T-helper 17 cell (primary cell): ENCODE measurements around the gene HRG. TPM values are rescaled to one million over a fixed set of nuclear protein-coding genes. Genes with fewer than 3 reads are reported as not detected.

Source experiments
- ATAC-seq: fragments of 150-1000 bp; cut with Tn5 transposase; 2 replicates; pipeline ENCODE4 v1.10.0; 2021; ENCODE audit warnings: mild to moderate bottlenecking, moderate library complexity
- DNase-seq, 3 donors: peaks; one replicate each; pipeline versions ENCODE4 v3.0.0 to v3.0.0-alpha.2; 2020 to 2021
- H3K9me3 ChIP-seq: one replicate; pipeline ENCODE4 v1.7.0; 2013; ENCODE audit warnings: low read length, mild to moderate bottlenecking; ENCODE audit not compliant: control insufficient read depth, poor library complexity, severe bottlenecking
- H3K27ac Mint-ChIP-seq: one replicate; pipeline ENCODE4 v1.8.0; 2022; ENCODE audit warnings: mild to moderate bottlenecking, moderate library complexity, mixed read lengths
- H3K27me3 Mint-ChIP-seq: one replicate; pipeline ENCODE4 v1.8.0; 2022; ENCODE audit warnings: mixed read lengths
- H3K36me3 Mint-ChIP-seq: one replicate; pipeline ENCODE4 v1.8.0; 2022; ENCODE audit warnings: low read depth, mixed read lengths
- H3K4me1 Mint-ChIP-seq: one replicate; pipeline ENCODE4 v1.8.0; 2022; ENCODE audit warnings: mild to moderate bottlenecking, mixed read lengths
- H3K4me3 Mint-ChIP-seq: one replicate; pipeline ENCODE4 v1.8.0; 2022; ENCODE audit warnings: mild to moderate bottlenecking, moderate library complexity, mixed read lengths
- total RNA-seq, 4 donors: library from RNA in 2 of 4; stranded (reverse) in 2 of 4; gene quantifications; one replicate each; pipeline ENCODE4 v1.2.3 and lab custom pipeline; 2022 to 2026

The HRG gene
- total RNA-seq, 2 donors from 2014 or later, result not detected

DNA sequence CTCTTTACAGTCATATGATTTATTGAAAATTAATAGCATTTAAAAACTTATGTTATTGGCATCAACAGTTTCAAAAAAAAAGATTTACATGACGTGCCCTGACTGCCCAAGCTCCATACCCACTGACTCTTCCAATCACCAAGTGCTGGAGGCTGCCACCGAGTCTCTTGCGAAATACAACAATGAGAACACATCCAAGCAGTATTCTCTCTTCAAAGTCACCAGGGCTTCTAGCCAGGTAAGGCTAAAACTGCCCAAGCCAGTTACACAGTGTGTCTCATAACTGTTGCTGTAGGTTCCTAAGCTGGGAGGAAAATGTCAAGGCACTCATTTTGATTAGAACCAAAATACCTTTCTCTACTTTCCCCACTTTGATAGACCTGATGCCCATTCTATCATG lies 21.1 kb upstream of the HRG start:
- no peaks in the 10 kb centered on the region for H3K9me3 ChIP-seq
- Mint-ChIP-seq H3K27me3 (peaks cover 57% of the 10 kb centered on the region), H3K4me3 (no peak overlapping the region), H3K36me3 (peaks cover 3% of the 10 kb centered on the region), H3K4me1 (peaks cover 4% of the 10 kb centered on the region), H3K27ac (no peak overlapping the region)
- no peak for DNase-seq
- ATAC-seq, result no peak

DNA sequence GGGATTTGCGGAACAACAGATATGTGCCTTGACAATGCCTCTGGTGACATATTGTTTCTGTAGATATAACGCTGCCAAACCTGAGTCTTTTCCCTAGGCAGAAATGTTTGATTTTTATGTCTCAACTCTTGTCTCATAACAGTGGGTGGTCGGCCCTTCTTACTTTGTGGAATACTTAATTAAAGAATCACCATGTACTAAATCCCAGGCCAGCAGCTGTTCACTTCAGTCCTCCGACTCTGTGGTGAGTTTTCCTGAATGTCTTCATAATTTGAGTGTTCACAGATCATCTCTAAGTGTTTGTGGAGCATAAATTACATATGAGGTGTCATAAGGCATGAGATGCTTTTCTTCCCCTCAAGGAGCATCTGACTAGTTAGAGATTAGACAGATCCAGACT lies 19.7 kb upstream of the HRG start:
- no peaks in the 10 kb centered on the region for H3K9me3 ChIP-seq
- peaks cover 50% of the 10 kb centered on the region for H3K27me3 Mint-ChIP-seq
- ATAC-seq (no peak), DNase-seq (no peak)
- no peaks in the 10 kb centered on the region for H3K36me3 Mint-ChIP-seq
- H3K4me3 Mint-ChIP-seq, result no peak overlapping the region
- peaks cover 4% of the 10 kb centered on the region for H3K4me1 Mint-ChIP-seq
- H3K27ac Mint-ChIP-seq, result no peak overlapping the region

DNA sequence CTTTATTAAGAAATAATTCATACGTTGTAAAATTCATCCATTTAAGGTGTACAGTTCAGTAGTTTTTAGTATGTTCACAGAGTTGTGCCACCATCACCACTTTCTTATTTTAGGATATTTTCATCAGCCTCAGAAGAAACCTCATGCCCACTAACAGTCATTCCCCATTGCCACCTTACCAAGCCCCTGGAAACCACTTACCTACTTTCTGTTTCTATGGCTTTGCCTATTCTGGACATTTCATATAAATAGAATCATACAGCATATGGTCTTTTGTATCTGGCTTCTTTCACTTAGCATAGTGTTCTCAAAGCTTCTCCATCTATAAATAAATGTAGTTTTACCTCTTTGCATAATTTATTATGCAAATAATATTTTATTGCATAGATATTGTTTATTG lies 19.0 kb upstream of the HRG start:
- Mint-ChIP-seq H3K4me1 (peaks cover 4% of the 10 kb centered on the region), H3K4me3 (no peak overlapping the region), H3K27ac (no peak overlapping the region), H3K36me3 (no peaks in the 10 kb centered on the region), H3K27me3 (peaks cover 47% of the 10 kb centered on the region)
- no peaks in the 10 kb centered on the region for H3K9me3 ChIP-seq
- ATAC-seq, result no peak
- DNase-seq, result no peak

DNA sequence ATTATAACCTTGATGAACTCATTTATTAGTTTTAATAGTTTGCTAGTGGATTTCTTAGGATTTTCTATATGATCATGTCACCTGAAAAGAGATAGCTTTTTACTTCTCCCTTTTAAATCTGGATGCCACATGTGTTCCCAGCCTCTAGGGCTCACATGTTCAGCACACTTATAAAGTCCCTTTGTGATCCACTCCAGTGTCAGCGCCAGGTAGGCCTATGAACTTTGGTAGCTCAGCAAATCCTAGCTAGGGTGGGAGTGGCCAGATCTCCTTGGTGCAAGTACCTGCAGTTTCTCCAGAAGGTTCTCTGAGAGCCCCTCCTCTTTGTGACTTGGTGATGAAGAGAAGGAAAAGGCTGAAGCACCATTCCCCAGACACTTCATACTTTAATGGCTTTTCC lies 17.0 kb upstream of the HRG start:
- H3K36me3 Mint-ChIP-seq, result no peaks in the 10 kb centered on the region
- H3K27ac Mint-ChIP-seq, result no peak overlapping the region
- H3K9me3 ChIP-seq, result no peaks in the 10 kb centered on the region
- H3K4me3 Mint-ChIP-seq, result no peak overlapping the region
- peaks cover 39% of the 10 kb centered on the region for H3K27me3 Mint-ChIP-seq
- peaks cover 4% of the 10 kb centered on the region for H3K4me1 Mint-ChIP-seq
- ATAC-seq (no peak), DNase-seq (no peak)

DNA sequence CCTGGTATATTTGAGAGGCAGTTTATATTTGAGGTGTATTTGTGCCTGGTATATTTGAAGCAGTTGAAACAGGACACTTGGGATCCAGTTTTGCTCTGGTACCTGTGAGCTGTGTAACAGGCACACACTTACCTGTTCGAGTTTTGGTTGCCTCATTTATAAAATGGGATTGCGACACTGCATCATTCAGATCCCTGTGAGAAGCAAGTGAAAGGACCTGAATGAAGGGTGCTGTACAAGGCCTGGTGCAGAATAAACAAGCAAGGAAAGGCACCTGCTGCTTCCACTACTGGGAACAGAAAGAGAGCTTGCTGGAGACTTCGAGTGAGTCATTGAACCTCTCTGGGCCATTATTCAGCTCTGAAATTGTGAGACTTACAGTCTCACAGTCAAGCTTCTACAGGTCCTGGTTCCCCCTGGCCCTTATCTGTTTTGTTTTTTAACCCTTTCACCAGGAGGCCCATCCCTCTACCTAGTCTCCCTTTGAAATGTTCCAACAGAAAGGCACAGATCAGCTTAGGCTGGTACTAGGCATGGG lies 14.1 kb upstream of the HRG start:
- H3K36me3 Mint-ChIP-seq, result no peaks in the 10 kb centered on the region
- DNase-seq, result no peak
- H3K4me3 Mint-ChIP-seq, result no peak overlapping the region

DNA sequence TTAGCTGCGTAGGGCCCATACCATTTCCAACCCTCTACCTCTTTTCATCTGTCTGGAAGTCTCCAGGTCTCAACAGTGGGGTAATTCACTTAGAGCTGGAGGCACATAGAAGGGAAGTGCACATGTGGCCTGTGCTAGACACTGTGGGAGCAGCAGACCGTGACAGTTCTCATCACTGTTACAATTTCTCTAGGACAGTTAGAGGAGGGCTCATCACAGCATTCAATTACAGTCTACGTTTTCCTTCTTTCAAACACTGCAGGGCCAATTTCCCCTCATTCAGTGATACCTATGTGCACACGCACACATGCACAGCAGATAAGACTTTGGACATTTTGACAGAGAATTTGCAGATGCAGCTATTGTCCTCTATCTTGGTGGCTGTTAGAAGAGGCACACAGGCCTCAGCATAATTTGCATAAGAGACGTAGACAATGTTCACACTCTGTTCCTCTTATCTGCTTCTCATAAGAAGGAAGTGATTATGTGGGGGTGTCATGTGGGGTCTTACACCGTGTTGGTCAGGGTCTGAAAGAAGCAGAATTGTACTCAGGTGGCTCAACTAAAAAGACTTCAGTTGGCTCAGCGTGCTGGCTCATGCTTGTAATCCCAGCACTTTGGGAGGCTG lies 12.6 kb upstream of the HRG start:
- Mint-ChIP-seq H3K4me1 (no peaks in the 10 kb centered on the region), H3K36me3 (no peaks in the 10 kb centered on the region), H3K27ac (no peak overlapping the region), H3K4me3 (no peak overlapping the region), H3K27me3 (peaks cover 30% of the 10 kb centered on the region)
- ATAC-seq (peak; percentile 70), DNase-seq (no peak)
- H3K9me3 ChIP-seq, result no peaks in the 10 kb centered on the region

More for the DNA sequence above, 14.1 kb upstream of the HRG start:
- Mint-ChIP-seq H3K27ac (no peak overlapping the region), H3K4me1 (peaks cover 2% of the 10 kb centered on the region), H3K27me3 (peaks cover 25% of the 10 kb centered on the region)
- ATAC-seq, result no peak
- H3K9me3 ChIP-seq, result no peaks in the 10 kb centered on the region

DNA sequence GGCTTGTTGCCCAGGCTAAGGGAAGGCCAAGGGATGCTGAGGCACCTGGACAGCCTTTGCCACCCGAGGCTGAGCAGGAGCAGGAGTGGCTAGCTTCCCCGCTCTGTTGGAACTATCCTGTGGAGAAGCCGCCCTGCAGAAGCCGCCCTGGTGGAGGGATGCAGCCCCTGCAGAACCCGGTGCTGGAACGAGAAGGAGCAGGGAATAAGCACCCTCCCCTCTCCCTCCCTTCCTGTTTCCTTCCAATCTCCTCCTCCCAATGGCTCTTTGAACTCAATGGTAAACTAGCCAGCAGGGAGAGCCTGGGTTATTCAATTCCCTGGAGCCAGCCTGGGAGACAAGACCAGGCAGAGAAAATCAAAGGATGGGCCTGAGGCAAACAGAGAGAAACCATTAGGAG lies 11.8 kb upstream of the HRG start:
- Mint-ChIP-seq H3K4me1 (no peaks in the 10 kb centered on the region), H3K27ac (no peak overlapping the region), H3K27me3 (peaks cover 36% of the 10 kb centered on the region), H3K36me3 (no peaks in the 10 kb centered on the region), H3K4me3 (no peak overlapping the region)
- ATAC-seq (no peak), DNase-seq (no peak)
- H3K9me3 ChIP-seq, result no peaks in the 10 kb centered on the region

DNA sequence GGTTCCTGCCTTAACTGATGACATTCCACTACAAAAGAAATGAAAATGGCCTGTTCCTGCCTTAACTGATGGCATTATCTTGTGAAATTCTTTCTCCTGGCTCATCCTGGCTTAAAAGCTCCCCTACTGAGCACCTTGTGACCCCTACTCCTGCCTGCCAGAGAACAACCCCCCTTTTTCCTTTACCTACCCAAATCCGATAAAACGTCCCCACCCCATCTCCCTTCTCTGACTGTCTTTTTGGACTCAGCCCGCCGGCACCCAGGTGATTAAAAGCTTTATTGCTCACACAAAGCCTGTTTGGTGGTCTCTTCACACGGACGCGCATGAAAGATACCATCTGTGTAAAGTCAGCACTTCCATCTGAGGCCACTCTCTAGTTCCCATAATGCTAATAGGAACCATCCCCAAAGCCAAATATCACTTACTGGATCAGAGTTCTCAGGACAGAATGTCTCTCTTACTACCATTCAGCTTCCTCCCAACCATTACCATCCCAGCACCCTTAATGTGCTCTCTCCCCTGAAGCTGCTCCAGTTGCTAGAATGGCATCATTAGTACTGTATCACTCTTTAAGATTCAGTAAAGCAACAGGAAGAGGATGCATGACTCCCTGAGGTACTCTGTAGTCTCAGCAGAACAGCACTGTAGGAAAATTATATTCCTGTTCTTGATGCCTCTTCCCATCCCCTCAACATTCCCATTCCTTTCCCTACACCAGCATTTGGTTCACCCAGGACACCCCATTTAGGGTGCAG lies 2.3 kb upstream of the HRG start:
- H3K27ac Mint-ChIP-seq, result no peak overlapping the region
- DNase-seq, result no peak
- H3K27me3 Mint-ChIP-seq, result peaks cover 44% of the 10 kb centered on the region
- no peaks in the 10 kb centered on the region for H3K4me1 Mint-ChIP-seq
- ATAC-seq, result no peak
- peaks cover 4% of the 10 kb centered on the region for H3K36me3 Mint-ChIP-seq
- H3K4me3 Mint-ChIP-seq, result no peak overlapping the region
- no peaks in the 10 kb centered on the region for H3K9me3 ChIP-seq

DNA sequence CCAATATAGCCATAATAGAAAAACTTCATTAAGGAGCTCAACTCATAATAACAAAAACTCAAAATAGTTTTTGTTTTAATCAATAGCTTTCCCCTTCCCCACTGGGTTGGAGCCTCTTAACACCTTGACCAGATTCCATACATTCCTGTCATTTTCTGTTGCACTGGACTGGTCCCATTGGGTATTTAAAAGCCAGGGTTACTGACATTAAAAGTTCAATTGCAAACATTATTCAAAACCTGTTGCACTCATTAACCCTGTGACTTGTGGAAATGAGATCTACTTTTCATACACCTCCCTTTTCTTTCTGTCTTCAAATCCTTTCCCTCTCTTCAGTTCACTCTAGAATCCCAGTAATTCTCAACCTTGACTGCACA lies 1.7 kb upstream of the HRG start:
- Mint-ChIP-seq H3K27ac (no peak overlapping the region), H3K4me1 (no peaks in the 10 kb centered on the region), H3K36me3 (peaks cover 4% of the 10 kb centered on the region), H3K27me3 (peaks cover 38% of the 10 kb centered on the region), H3K4me3 (no peak overlapping the region)
- no peak for DNase-seq
- no peak for ATAC-seq
- H3K9me3 ChIP-seq, result no peaks in the 10 kb centered on the region

DNA sequence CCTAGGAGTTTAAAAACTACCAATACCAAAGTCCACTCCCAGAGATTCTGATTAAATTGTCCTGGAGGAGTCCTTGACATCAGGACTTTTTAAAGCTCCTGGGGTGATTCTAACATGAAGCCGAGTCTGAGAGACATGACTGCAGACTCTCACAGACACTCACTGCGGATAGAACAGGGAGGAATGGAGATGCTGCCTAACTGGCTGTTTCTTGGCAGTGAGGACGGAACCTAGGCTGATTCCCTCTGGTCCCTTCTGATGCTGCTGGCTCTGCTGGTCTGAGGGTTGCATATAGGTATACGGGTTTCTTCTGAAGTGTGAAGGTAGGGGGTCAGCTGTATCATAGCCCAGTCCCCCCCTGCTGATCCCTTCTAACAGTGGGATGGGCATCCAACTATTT lies 1.3 kb upstream of the HRG start:
- DNase-seq, result no peak
- H3K4me3 Mint-ChIP-seq, result no peak overlapping the region
- no peaks in the 10 kb centered on the region for H3K4me1 Mint-ChIP-seq
- peaks cover 34% of the 10 kb centered on the region for H3K27me3 Mint-ChIP-seq
- H3K36me3 Mint-ChIP-seq, result peaks cover 4% of the 10 kb centered on the region
- no peak for ATAC-seq
- no peak overlapping the region for H3K27ac Mint-ChIP-seq
- no peaks in the 10 kb centered on the region for H3K9me3 ChIP-seq

DNA sequence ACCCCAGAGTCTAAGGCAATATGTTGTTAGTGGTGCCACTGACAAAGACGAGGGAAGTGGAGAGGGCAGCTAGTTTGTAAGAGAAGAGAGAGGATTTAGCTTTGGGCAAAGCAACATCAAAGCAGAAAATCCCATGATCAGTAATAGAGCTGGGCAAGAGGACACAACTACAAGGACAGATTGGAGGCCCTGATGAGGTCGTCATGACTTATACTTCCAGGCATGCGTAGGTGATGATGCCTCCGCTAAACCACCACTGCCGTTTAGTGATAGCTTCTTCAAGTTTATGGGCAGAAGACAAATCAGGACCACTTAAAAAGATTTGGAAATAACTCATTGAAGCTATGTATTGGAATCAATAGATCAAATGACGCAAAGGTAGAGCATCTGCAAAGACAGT lies 2.6 kb downstream of the HRG start:
- Mint-ChIP-seq H3K27ac (no peak overlapping the region), H3K4me1 (no peaks in the 10 kb centered on the region), H3K27me3 (peaks cover 16% of the 10 kb centered on the region), H3K4me3 (no peak overlapping the region), H3K36me3 (peaks cover 3% of the 10 kb centered on the region)
- DNase-seq, result no peak
- no peak for ATAC-seq
- H3K9me3 ChIP-seq, result no peaks in the 10 kb centered on the region

DNA sequence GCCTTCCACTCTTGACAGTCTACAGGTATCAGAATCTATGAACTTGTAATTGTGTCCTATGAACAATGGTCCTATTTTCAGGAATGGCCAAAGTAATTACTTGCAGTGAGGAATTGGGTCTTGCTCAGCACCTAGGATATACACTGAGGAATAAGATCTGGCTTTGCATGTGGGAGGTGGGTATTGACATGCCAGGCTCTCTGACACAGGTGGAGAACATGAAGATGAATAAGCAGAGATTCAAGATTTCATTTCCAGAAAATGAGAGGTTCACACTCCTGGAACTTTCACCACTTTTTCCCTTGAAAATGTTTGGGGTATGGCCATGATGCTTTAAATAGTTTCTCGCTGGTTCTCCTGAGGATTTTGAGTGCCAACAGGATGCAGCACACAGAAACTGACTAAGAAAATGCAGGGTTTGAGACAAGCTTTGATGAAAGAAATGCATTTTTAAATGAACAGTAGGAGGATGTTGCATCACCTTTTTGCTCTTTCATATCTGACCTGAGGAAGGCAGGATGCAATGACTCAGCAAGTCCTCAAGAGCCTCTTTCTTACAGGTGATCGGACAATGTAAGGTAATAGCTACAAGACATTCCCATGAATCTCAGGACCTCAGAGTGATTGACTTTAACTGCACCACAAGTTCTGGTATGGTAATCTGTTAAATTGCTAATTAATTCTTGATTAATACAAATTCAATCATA lies 3.7 kb downstream of the HRG start:
- DNase-seq, result no peak
- H3K36me3 Mint-ChIP-seq, result peaks cover 3% of the 10 kb centered on the region
- H3K27ac Mint-ChIP-seq, result no peak overlapping the region
- ATAC-seq, result no peak
- H3K9me3 ChIP-seq, result no peaks in the 10 kb centered on the region
- H3K4me3 Mint-ChIP-seq, result no peak overlapping the region
- no peaks in the 10 kb centered on the region for H3K4me1 Mint-ChIP-seq
- H3K27me3 Mint-ChIP-seq, result peaks cover 13% of the 10 kb centered on the region

DNA sequence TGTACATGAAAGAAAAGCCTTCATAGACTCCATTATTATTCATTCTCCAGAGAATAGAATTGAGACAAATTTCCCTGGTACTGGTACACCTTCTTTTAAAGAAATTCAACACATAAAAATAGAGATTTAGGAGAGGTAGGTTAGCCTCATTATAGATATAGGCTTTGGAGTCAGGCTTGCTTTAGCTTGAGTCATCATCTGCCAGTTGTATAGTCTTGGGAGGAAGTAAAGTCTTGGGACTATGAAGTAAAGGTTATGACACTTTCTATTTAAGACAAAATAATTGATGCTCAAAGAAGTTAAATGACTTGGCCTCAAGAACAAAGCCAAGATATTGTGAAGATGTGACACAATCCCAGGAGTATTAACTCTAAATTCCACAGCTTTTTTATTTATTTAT lies 4.3 kb downstream of the HRG start:
- ATAC-seq (no peak), DNase-seq (no peak)
- no peaks in the 10 kb centered on the region for H3K4me1 Mint-ChIP-seq
- no peaks in the 10 kb centered on the region for H3K9me3 ChIP-seq
- peaks cover 3% of the 10 kb centered on the region for H3K36me3 Mint-ChIP-seq
- H3K4me3 Mint-ChIP-seq, result no peak overlapping the region
- peaks cover 16% of the 10 kb centered on the region for H3K27me3 Mint-ChIP-seq
- no peak overlapping the region for H3K27ac Mint-ChIP-seq
